HG03108 (cell line): ENCODE results near the gene GLUD1.
"Not testable (repeated sequence)": the region's sequence is repeated elsewhere in the genome, so short reads cannot be mapped to it uniquely, and the experiment has no call there.

ENCODE experiments used
- ATAC-seq: cut with Tn5 transposase; IDR thresholded peaks from one replicate; pipeline ENCODE4 v1.9.1; 2021; ENCODE audit warnings: moderate library complexity; ENCODE audit not compliant: unreplicated experiment

Gene GLUD1

DNA sequence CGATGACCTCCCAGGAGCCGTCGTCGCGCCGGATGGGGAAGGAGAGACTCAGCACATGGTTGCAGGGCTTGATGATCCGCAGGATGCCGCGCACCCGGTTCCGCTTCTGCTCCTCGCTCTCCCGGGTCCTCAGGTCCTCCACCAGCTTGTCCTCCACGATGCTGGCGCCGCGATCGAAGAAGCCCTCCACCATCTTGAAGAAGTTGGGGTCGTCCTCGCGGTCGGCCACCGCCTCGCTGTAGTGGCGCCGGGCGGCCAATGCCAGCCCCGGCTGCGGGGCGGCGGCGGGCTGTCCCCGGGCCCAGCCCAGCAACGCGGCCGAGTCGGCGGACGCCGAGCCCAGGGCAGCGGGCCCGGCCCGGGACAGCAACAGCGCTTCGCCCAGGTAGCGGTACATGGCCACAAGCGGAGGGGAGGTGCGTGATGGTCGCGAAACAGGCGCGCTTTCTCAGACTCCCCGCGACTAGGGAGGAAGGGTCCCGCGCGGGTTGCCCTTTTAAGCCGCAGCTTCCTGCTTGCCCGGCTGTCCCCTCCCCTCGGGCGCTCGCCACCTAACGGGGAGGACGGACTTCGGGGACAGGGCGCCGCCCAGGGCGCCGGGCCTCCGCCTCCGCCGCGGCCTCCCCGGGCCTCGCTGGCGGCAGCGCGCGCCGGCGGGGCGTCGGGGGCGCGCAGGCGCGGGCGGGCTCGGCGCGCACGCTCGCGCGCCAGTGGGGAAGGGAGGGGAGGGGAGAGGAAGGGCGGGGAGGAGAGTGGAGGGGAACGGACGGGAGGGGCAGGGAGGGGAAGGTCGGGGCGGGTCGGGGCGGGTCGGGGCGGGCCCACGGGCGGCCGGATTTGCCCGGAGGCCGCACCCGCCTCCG lies at the start of gene GLUD1, which contains the start of gene SHLD2:
Gene GLUD1 (minus strand): TSS at position 471 of the 863 bp plus-strand sequence. CDS start 74 bp downstream, at position 397.
Gene SHLD2 (plus strand): TSS at position 834 of the 863 bp plus-strand sequence. CDS start 56,149 bp downstream, outside the sequence.
- peak; percentile 67 for ATAC-seq

GRCh38 chr10:87143109-87143418 lies 48.4 kb upstream of the GLUD1 start:
- ATAC-seq, result not testable (repeated sequence)

GRCh38 chr10:87142230-87143108 lies 47.8 kb upstream of the GLUD1 start:
- ATAC-seq, result not testable (repeated sequence)

DNA sequence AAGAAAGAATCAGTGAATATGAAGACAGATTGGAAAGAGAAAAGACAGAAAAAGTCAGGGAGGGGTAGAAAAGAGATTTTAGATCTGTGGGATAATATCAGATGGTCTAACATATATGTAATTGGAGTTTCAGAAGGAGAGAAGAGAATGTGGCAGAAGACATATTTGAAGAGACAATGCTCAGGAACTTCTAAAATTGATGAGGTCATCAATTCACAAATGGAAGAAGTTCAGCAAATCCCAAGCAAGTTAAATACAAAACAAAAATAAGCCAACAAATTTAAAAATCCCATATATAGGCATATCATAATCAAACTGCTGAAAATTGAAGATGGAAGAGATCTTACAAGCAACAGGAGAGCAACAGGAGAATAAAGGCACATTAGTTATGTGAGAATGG lies 42.8 kb upstream of the GLUD1 start:
- not testable (repeated sequence) for ATAC-seq

DNA sequence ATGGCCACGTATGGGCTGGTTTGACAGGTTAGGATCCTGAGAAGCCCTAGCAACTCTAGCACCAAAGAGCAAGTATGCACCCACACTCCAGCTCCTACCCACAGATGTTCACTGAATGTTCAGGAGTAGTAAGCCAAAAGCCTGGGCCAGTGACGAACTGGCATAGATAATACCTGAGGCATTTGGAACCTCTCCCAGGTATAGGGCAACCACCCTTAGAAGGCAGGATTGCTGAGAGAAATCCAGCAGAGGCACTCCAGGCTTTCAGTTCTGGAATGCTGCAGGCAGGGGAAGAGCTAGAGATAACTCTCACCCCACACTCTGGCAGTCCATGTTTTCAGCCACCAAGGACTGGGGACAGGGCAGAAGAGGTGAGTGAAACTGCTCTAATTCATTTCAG lies 39.8 kb upstream of the GLUD1 start:
- ATAC-seq, result not testable (repeated sequence)

- ATAC-seq, result not testable (repeated sequence)
Observed at GRCh38 chr10:87133936-87134335, 39.3 kb upstream of the GLUD1 start.

DNA sequence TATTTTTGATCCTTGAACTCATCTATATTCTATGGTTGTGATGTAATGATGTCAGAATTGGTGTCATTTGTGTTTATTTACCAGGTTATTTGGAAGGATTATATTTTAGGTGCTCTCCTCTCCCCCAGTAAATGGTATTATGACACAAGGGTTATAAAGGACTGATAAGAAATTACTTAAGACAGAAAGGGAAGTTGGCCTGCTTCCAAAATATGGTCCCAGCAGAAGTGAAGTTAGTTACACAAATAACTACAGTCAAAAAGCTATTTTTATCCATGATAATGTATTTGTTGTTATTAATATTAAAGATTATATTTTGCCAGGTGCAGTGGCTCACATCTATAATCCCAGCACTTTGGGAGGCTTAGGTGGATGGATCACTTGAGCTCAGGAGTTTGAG lies 37.5 kb upstream of the GLUD1 start:
- ATAC-seq, result not testable (repeated sequence)

GRCh38 chr10:87127607-87128156 lies 33.0 kb upstream of the GLUD1 start:
- ATAC-seq, result not testable (repeated sequence)

DNA sequence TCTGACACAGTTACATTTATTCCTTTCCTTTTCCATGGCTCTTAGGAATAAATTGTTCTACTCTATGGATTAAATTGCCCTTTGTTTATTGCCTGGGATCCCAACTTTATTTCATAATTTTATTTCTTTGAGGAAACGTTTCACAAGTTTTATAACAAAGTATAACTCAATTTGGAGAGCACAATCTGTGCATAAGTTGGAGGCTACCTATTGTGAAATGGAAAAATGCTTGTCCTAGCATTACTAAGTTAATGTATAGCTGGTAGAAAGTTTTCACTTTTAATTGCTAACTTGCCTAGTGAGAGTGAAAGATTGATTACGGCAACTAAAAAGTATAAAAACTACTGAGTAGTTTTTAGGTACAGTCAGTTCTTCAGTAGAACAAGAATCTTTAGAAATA lies 32.4 kb upstream of the GLUD1 start:
- not testable (repeated sequence) for ATAC-seq

- ATAC-seq, result not testable (repeated sequence)
Observed at GRCh38 chr10:87123351-87123750, 28.7 kb upstream of the GLUD1 start.

- not testable (repeated sequence) for ATAC-seq
Observed at GRCh38 chr10:87119029-87119428, 24.4 kb upstream of the GLUD1 start.

- not testable (repeated sequence) for ATAC-seq
Observed at GRCh38 chr10:87118122-87118521, 23.5 kb upstream of the GLUD1 start.

GRCh38 chr10:87105446-87106124 lies 10.9 kb upstream of the GLUD1 start:
- ATAC-seq, result no peak

- not testable (repeated sequence) for ATAC-seq
Observed at GRCh38 chr10:87104727-87105126, 10.1 kb upstream of the GLUD1 start.

DNA sequence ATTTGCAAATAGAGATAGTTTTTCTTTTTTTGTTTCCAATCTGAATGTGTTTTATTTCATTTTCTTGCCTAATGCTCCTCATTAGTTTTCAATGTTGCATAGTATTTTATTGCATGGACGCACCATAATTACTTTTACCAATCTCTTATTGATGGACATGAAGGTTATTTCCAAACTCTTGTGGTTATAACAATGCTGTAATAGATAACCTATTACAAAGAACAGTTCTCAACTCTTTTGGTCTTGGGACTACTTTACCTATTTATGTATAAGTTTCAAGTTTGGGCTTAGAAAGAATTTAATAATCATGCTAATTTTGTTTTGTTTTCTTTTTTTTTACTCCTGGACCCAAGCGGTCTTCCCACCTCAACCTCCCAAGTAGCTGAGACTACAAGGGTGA lies 7.4 kb upstream of the GLUD1 start:
- no peak for ATAC-seq

DNA sequence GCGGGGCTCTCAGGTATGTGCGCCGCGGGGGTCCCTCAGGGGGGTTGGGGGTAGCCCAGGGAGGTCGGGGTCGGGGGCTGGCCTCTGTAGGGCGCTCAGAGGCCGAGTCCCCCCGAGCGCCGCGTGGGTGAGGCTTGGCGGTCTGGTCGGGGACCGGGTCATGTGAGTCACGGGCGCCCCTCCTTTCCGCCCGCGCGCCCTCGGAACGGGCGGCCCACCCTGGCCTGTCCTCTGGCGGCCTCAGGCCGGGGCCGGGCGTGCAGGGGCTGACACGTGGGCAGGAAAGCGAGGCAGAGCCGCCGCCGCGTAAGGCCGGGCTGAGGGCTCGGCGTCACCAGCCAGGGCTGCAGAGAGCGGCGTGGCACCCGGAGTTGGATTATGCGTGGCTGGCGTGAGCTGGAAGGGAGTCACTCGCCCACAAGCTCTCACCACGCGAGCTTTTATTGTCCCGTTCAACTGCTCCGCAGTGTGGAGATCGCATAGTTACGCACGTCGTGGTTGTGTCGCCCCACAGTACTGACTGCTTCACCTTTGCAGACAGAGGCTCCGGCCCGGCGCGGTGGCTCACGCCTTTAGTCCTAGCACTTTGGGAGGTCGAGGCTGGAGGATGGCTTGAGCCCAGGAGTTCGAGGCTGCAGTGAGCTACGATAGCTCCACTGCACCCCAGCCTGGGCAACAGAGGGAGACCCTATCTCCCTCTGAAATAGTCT lies 748 bp upstream of the GLUD1 start:
- ATAC-seq, result peak; percentile 40

DNA sequence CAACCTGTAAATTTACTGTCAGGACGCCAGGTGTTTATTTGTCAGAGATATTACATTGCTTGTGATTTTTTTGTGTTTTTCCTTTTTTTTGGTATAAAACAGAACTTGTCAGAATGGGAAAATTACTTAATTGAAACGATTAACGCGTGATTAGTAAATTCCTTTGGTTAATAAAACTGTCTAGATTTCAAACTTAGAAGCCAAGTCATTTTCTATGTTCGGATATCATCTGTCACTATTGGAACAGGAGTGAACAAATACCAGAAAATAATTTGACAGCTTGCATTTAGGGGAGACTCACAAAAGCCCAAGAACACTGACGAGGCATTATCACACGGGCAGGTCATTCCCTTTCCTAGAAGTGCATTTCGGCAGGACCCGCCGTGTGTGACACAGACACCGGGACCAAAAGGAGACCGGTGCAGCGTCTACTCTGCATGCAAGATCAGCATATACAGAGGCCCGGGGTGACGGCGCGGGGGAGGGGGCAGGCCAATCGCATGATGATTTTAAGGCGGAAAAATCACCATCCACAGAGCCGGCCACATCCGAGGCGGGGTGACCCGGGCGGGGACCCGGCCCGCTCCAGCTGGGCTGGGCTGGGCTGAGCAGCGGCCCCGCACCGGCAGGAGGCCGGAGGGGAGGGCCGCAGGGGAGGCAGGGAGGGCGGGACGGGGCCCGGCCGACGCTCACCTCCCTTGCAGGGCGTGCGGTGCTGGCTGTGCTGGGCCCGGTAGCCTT lies 841 bp downstream of the GLUD1 start:
- ATAC-seq, result peak; percentile 20

DNA sequence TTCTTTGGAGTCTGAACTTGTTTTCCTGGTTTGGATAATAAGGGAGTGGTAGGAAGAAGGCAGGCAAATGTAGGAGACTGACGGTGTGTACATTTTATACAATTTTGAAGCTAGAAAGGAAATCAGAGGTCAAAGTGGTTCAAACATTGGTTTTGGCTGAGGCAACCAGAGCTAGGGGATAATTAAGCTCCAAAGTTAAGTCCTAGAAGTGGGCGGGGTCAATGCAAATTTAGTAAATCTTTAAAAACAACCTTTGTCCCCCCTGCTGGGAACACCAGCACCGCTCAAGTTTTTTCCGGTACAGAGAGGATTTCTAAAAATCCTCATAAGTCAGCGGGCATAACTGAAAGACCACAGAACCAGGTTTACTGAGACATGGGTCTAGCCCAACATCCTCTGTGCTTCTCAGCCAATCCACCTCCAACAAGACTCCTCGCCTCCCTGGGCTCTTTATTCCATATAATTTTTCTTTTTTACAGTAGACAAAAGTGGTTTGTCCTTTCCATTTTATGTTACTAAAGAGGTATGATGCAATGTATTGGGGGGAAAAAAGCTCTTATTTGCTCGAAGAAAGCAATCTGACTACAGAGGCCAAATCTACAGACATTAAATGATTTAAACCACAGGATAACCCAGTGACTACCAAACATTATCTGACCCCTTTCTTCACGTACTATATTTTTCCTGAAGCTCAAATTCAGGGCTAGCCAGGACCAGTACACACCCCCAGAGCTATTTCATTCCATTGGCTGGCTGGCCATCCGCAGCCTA lies 1.6 kb downstream of the GLUD1 start:
- no peak for ATAC-seq
